GM18867 (cell line): Measurements from ENCODE around the gene SMC5.
A peak's percentile ranks its signal among the peaks of the same experiment; 100 is the strongest.
"Not testable (repeated sequence)": the region's sequence is repeated elsewhere in the genome, so short reads cannot be mapped to it uniquely, and the experiment has no call there.

Source experiments
- ATAC-seq: cut with Tn5 transposase; IDR thresholded peaks from one replicate; pipeline ENCODE4 v1.9.1; 2021; ENCODE audit warnings: mild to moderate bottlenecking, moderate library complexity; ENCODE audit not compliant: unreplicated experiment

Gene SMC5

DNA sequence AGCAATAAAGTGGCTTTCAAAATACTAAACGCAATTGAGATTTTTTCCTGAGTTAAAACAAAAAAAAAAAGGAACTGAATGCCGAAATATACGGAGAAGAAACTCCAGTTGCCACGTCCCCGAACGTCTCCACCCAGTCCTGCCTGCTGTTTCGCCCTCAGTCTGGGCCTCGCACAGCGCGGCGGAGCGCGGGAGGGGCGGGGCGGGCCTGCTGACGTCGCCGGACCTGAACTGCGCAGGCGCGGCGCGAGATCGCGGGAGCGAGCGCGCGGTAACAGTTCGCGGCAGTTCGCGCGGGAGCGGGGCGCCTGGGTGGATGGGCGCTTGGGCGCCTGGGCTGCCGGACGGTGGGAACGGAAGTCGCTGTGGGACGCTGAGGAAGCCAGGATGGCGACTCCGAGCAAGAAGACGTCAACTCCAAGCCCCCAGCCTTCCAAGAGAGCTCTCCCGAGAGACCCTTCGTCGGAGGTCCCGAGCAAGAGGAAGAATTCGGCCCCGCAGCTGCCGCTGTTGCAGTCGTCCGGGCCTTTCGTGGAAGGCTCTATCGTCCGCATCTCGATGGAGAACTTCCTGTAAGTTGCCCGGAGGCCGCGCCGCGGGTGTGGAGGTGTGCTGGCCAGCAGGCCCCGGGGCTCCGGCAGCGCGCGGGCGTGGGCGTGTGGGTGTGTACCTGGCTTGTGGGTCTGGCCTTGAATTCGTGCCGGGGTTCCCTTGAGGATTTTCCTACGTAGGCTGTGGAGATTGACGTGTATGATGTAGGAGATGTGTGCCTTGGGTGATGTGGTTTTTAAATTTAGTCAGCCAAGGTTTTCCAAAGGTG lies at the start of gene SMC5:
TSS of gene SMC5 (plus strand) at position 287 of the 820 bp plus-strand sequence. CDS start at position 388, 101 bp downstream.
- ATAC-seq = peak; percentile 80

DNA sequence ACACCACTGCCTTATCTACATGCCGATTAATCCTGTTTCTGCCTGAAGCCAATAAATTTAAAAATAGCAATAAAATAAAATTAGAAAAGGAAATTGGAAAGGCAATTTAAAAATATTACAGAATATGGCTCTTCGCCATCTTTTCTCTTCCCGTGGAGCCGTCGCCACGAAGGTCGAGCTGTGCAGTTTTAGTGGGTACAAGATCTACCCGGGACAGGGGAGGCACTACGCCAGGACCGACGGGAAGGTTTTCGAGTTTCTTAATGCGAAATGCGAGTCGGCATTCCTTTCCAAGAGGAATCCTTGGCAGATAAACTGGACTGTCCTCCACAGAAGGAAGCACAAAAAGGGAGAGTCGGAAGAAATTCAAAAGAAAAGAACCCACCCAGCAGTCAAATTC lies 41.7 kb upstream of the SMC5 start:
- ATAC-seq = no peak

GRCh38 chr9:70218767-70219166 lies 40.0 kb upstream of the SMC5 start:
- no peak for ATAC-seq

DNA sequence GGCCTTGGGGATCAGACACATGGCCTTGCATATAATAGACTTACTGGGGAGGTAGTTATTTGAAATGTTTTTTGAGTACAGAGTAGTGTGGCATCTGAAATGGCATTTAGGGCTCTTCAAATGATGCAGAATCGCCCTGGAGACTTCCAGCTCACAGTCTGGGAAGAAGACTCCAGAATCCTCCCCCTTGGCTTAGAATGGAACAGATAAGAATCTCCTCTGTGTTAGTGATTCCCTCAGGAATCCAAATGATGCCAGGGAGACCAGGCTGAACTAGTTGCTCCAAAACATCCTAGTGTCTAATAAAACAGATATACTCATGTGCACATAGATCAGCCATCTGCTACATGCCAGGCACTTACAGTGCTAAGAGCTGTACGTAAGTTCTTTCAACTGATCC lies 38.6 kb upstream of the SMC5 start:
- no peak for ATAC-seq

GRCh38 chr9:70222354-70222753 lies 36.4 kb upstream of the SMC5 start:
- ATAC-seq = no peak

DNA sequence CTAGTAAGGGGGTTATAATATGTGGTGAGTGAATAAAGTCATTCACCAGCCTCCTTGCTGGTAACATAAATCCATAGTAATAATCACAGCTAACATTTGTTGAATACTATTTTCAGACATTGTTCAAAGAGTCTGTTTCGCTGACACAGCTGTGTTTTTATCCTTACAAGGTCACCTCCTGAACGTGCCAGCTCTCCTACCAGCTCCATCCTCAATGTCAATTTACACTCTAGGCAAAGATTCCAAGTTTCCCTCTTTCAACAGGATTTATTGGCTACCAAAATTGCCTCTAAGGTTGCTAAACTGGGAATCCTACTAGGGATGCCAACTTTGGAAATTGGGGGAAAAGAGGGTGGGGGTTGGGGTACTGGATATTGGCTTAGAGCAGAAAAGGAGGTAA lies 30.7 kb upstream of the SMC5 start:
- ATAC-seq = no peak

DNA sequence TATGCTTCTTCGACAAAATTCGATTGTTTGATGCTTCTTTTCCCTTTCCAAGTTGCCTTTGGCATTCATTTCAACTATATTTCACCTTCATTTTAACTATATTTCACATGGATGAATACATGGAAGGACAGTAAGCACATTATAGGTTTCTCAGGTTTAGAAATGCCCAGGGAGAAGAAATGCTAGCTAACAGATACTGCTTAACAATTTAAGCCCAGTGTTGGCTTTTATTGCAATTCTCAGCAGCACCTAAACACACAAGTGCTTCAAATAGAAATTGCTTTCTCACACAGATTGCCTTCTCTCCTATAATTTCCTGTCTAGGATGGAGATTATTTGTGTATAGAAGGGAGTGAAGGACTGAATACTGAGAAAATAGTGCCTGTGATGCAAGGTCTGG lies 30.2 kb upstream of the SMC5 start:
- no peak for ATAC-seq

GRCh38 chr9:70229026-70229425 lies 29.8 kb upstream of the SMC5 start:
- no peak for ATAC-seq

GRCh38 chr9:70229579-70229978 lies 29.2 kb upstream of the SMC5 start:
- ATAC-seq = no peak

GRCh38 chr9:70232476-70232875 lies 26.3 kb upstream of the SMC5 start:
- no peak for ATAC-seq

- not testable (repeated sequence) for ATAC-seq
These were observed 24.6 kb upstream of the SMC5 start for GRCh38 chr9:70234208-70234607.

GRCh38 chr9:70245952-70246351 lies 12.8 kb upstream of the SMC5 start:
- not testable (repeated sequence) for ATAC-seq

GRCh38 chr9:70250221-70250620 lies 8.6 kb upstream of the SMC5 start:
- ATAC-seq = no peak

GRCh38 chr9:70255486-70255885 lies 3.3 kb upstream of the SMC5 start:
- no peak for ATAC-seq

- no peak for ATAC-seq
These were observed 2.6 kb upstream of the SMC5 start for GRCh38 chr9:70256123-70256551.

DNA sequence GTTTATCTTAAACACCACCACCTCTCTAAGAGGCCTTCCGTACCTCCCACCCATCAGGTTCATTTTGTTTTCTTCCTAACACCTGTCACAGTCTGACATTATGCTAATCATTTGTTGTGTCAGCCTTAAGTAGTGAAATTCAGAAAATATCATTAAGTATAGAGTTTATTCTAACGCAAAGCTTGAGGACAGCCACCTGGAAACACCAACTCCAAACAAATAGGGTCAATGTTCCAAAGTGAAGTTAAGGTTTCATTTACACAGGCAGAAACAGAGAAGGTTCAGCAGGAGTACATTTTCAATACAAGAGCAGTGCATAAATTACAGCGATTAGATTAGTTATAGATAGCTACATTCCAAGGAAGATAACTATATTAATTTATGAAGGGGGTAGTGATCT lies 1.3 kb upstream of the SMC5 start:
- no peak for ATAC-seq

GRCh38 chr9:70257991-70258691 lies 637 bp upstream of the SMC5 start:
- peak; percentile 46 for ATAC-seq

GRCh38 chr9:70259512-70259802 lies 679 bp downstream of the SMC5 start:
- no peak for ATAC-seq

DNA sequence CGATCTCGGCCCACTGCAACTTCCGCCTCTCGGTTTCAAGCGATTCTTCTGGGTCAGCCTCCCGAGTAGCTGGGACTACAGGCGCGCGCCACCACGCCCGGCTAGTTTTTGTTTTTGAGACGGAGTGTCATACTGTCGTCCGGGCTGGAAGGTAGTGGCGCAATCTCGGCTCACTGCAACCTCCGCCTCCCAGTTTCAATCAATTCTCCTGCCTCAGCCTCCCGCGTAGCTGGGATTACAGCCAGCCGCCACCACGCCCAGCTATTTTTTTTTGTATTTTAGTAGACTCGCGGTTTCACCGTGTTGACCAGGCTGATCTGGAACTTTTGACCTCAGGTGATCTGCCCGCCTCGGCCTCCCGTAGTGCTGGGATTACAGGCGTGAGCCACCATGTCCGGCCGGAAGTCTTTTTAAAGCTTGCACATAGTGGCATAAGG lies 1.2 kb downstream of the SMC5 start:
- ATAC-seq = no peak

- peak; percentile 38 for ATAC-seq
These were observed 1.8 kb downstream of the SMC5 start for GRCh38 chr9:70260606-70261005.

DNA sequence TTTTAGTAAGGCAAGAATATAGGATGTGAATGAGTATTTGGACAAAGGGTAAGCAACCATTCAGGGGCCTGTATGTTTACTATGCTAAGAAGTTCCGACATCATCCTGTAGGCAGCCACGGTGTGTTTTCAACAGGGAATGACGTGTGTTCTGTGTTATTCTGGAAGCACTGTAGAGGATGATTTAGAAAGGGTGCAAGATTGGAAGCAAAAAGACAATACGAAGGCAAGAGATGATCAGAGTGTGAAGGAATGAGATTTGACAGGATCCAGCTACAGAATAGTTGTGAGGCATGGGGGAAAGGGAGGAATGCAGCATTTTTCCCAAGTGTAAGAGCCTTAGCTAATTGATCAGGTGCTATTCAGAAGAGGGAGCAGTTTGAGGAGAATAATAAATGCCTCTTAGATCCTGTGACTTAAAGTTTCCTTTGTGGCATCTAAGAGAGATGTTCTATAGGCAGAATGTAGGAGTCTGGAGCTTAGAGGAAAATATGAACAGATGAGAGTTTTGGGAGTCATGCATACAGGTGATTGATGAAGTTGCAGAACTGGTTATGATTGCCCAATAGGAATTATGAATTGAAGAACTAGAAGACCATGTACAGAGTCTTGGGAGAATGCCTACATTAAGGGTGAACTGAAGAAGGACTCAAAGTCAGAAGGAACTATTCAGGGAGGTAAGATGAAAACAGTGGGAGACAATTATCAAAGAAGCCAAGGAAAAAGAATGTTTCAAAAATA lies 2.5 kb downstream of the SMC5 start:
- no peak for ATAC-seq

DNA sequence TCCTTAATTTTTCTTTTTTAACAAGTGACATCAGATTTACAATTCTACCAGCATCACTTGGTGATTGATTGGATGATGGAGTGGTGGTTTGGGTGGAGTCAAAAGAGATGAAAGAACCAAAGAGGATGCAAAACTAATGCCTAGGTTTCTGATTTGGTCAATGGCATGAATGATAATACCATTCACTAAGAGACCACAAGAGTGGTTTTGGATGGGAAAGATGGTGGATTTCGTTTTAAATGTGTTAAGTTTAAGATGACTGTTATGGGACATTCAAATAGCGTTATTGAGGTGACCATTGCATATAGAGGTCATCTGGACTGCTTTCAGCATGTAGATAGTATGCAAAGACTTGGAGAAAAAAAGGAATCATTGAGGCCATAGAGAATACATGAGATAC lies 3.6 kb downstream of the SMC5 start:
- no peak for ATAC-seq
